ENCODE data around the gene PML.

PML gene

GRCh38 chr15:73962433-73962832 is 32.1 kb upstream of the PML start:
- Histone ChIP-seq H3K36me3 (ENCODE audit: insufficient read depth, low read length) (no peaks in the 10 kb centered on the region), H3K27me3 (ENCODE audit: insufficient read depth, low read length, poor library complexity, severe bottlenecking) (no peaks in the 10 kb centered on the region), H3F3A (ENCODE audit: low read depth) (peaks cover 11% of the 10 kb centered on the region; the same call in 1 of the 2 replicates), H3K4me1 (ENCODE audit: insufficient read depth, low read length, poor library complexity, severe bottlenecking) (peaks cover 43% of the 10 kb centered on the region), H3K79me2 (ENCODE audit: insufficient read depth, low read length) (no peaks in the 10 kb centered on the region), H2AFZ (ENCODE audit: low read length) (no peak overlapping the region), H3K4me3 (ENCODE audit: low read length, poor library complexity, severe bottlenecking) (no peak overlapping the region), H3K9me2 (replicated peaks; ENCODE audit: low read depth, low read length) (no peaks in the 10 kb centered on the region), H4K20me1 (ENCODE audit: insufficient read depth, low read length, poor library complexity, severe bottlenecking) (no peaks in the 10 kb centered on the region), H3K9ac (ENCODE audit: low read depth, low read length, poor library complexity, severe bottlenecking) (no peak overlapping the region), H3K9me3 (ENCODE audit: insufficient read depth, low read depth, low read length) (no peaks in the 10 kb centered on the region), H3K4me2 (ENCODE audit: low read depth, low read length, poor library complexity, severe bottlenecking) (no peak overlapping the region)
- TF ChIP-seq CTCF (conservative IDR thresholded peaks at IDR 0.05; ENCODE audit: low read length), result no peak
- TF ChIP-seq EZH2phosphoT487 (IDR thresholded peaks at IDR 0.05; ENCODE audit: borderline replicate concordance), result no peak

- Histone ChIP-seq H3K9me3 (ENCODE audit: insufficient read depth, low read depth, low read length) (no peaks in the 10 kb centered on the region), H3K79me2 (ENCODE audit: insufficient read depth, low read length) (no peaks in the 10 kb centered on the region), H2AFZ (ENCODE audit: low read length) (peak overlapping the region; percentile 85), H3F3A (ENCODE audit: low read depth) (peaks cover 9% of the 10 kb centered on the region; the same call in 1 of the 2 replicates), H3K4me2 (ENCODE audit: low read depth, low read length, poor library complexity, severe bottlenecking) (peak overlapping the region; percentile 64), H3K9me2 (replicated peaks; ENCODE audit: low read depth, low read length) (no peaks in the 10 kb centered on the region), H4K20me1 (ENCODE audit: insufficient read depth, low read length, poor library complexity, severe bottlenecking) (no peaks in the 10 kb centered on the region), H3K27me3 (ENCODE audit: insufficient read depth, low read length, poor library complexity, severe bottlenecking) (no peaks in the 10 kb centered on the region), H3K9ac (ENCODE audit: low read depth, low read length, poor library complexity, severe bottlenecking) (no peak overlapping the region), H3K4me1 (ENCODE audit: insufficient read depth, low read length, poor library complexity, severe bottlenecking) (peaks cover 31% of the 10 kb centered on the region), H3K4me3 (ENCODE audit: low read length, poor library complexity, severe bottlenecking) (peak overlapping the region; percentile 24), H3K36me3 (ENCODE audit: insufficient read depth, low read length) (no peaks in the 10 kb centered on the region)
- TF ChIP-seq EZH2phosphoT487 (IDR thresholded peaks at IDR 0.05; ENCODE audit: borderline replicate concordance) (no peak), CTCF (conservative IDR thresholded peaks at IDR 0.05; ENCODE audit: low read length) (peak; percentile 99)
Measured at GRCh38 chr15:73964736-73965093, 29.8 kb upstream of the PML start.

- H3K4me1 ChIP-seq (ENCODE audit: insufficient read depth, low read length, poor library complexity, severe bottlenecking), result peaks cover 28% of the 10 kb centered on the region
- H4K20me1 ChIP-seq (ENCODE audit: insufficient read depth, low read length, poor library complexity, severe bottlenecking), result no peaks in the 10 kb centered on the region
- peak overlapping the region; percentile 50 for H3K9ac ChIP-seq (ENCODE audit: low read depth, low read length, poor library complexity, severe bottlenecking)
- H3K4me2 ChIP-seq (ENCODE audit: low read depth, low read length, poor library complexity, severe bottlenecking), result peak overlapping the region; percentile 64
- no peaks in the 10 kb centered on the region for H3K36me3 ChIP-seq (ENCODE audit: insufficient read depth, low read length)
- H3K9me2 ChIP-seq (replicated peaks; ENCODE audit: low read depth, low read length), result no peaks in the 10 kb centered on the region
- peak overlapping the region; percentile 85 for H2AFZ ChIP-seq (ENCODE audit: low read length)
- H3K9me3 ChIP-seq (ENCODE audit: insufficient read depth, low read depth, low read length), result no peaks in the 10 kb centered on the region
- TF ChIP-seq EZH2phosphoT487 (IDR thresholded peaks at IDR 0.05; ENCODE audit: borderline replicate concordance) (no peak), CTCF (conservative IDR thresholded peaks at IDR 0.05; ENCODE audit: low read length) (peak; percentile 51; the same call in 1 of the 2 replicates)
- peak overlapping the region; percentile 24 for H3K4me3 ChIP-seq (ENCODE audit: low read length, poor library complexity, severe bottlenecking)
- no peaks in the 10 kb centered on the region for H3K27me3 ChIP-seq (ENCODE audit: insufficient read depth, low read length, poor library complexity, severe bottlenecking)
- peaks cover 9% of the 10 kb centered on the region; the same call in 1 of the 2 replicates for H3F3A ChIP-seq (ENCODE audit: low read depth)
- no peaks in the 10 kb centered on the region for H3K79me2 ChIP-seq (ENCODE audit: insufficient read depth, low read length)
Measured at GRCh38 chr15:73965094-73965757, 29.3 kb upstream of the PML start.

Measured in Loucy (cell line).